ENCODE data around the gene TAX1BP1.
"Not testable (repeated sequence)": the region's sequence is repeated elsewhere in the genome, so short reads cannot be mapped to it uniquely, and the experiment has no call there.

Gene TAX1BP1

GRCh38 chr7:27740449-27741086 is 606 bp downstream of the TAX1BP1 start:
- DNase-seq, result peak; percentile 77

- not testable (repeated sequence) for DNase-seq
These were observed 2.2 kb downstream of the TAX1BP1 start for GRCh38 chr7:27742091-27742710.

- DNase-seq, result no peak
These were observed 5.2 kb downstream of the TAX1BP1 start for GRCh38 chr7:27745064-27745583.

GRCh38 chr7:27746486-27746885 is 6.5 kb downstream of the TAX1BP1 start:
- no peak for DNase-seq

- DNase-seq, result no peak
These were observed 7.0 kb downstream of the TAX1BP1 start for GRCh38 chr7:27746978-27747377.

- DNase-seq, result no peak
These were observed 7.8 kb downstream of the TAX1BP1 start for GRCh38 chr7:27747589-27748368.

GRCh38 chr7:27750316-27750715 is 10.4 kb downstream of the TAX1BP1 start:
- DNase-seq, result no peak

GRCh38 chr7:27751888-27752660 is 12.1 kb downstream of the TAX1BP1 start:
- no peak for DNase-seq

GRCh38 chr7:27753863-27754262 is 13.9 kb downstream of the TAX1BP1 start:
- DNase-seq, result no peak

GRCh38 chr7:27756298-27756697 is 16.3 kb downstream of the TAX1BP1 start:
- no peak for DNase-seq

- no peak for DNase-seq
These were observed 19.5 kb downstream of the TAX1BP1 start for GRCh38 chr7:27759491-27759890.

GRCh38 chr7:27762062-27762461 is 22.1 kb downstream of the TAX1BP1 start:
- DNase-seq, result no peak

- DNase-seq, result no peak
These were observed 24.1 kb downstream of the TAX1BP1 start for GRCh38 chr7:27763983-27764508.

- no peak for DNase-seq
These were observed 25.9 kb downstream of the TAX1BP1 start for GRCh38 chr7:27765841-27766240.

- no peak for DNase-seq
These were observed 27.4 kb downstream of the TAX1BP1 start for GRCh38 chr7:27767374-27767773.

GRCh38 chr7:27771111-27771510 is 31.1 kb downstream of the TAX1BP1 start:
- no peak for DNase-seq

- no peak for DNase-seq
These were observed 34.9 kb downstream of the TAX1BP1 start for GRCh38 chr7:27774717-27775328.

- DNase-seq, result no peak
These were observed 35.8 kb downstream of the TAX1BP1 start for GRCh38 chr7:27775782-27776181.

- DNase-seq, result no peak
These were observed 37.7 kb downstream of the TAX1BP1 start for GRCh38 chr7:27777662-27778061.

- DNase-seq, result no peak
These were observed 39.9 kb downstream of the TAX1BP1 start for GRCh38 chr7:27779873-27780272.

- no peak for DNase-seq
These were observed 41.2 kb downstream of the TAX1BP1 start for GRCh38 chr7:27781188-27781587.

GRCh38 chr7:27782849-27783248 is 42.9 kb downstream of the TAX1BP1 start:
- DNase-seq, result no peak

Data from NCI-H1092 (cell line).